22Rv1 (cell line): Measurements from ENCODE around the gene DNAJC5.

Source experiments
- CTCF ChIP-seq: fragments of 450-650 bp; IDR thresholded peaks from 2 replicates; pipeline ENCODE4 v1.5.1; 2017; ENCODE audit warnings: mild to moderate bottlenecking
- ZFX ChIP-seq: fragments of 450-650 bp; IDR thresholded peaks from 2 replicates; pipeline ENCODE4 v1.6.1; 2017; ENCODE audit warnings: antibody characterized with exemption, borderline replicate concordance

GRCh38 chr20:63848003-63848911 is 46.7 kb upstream of the DNAJC5 start:
- TF ChIP-seq CTCF (no peak), ZFX (no peak)
